ENCODE data around the gene ADAM11. TPM values are rescaled to one million over a fixed set of nuclear protein-coding genes. Genes with fewer than 3 reads are reported as not detected.
"Not testable (repeated sequence)": the region's sequence is repeated elsewhere in the genome, so short reads cannot be mapped to it uniquely, and the experiment has no call there.

Gene ADAM11
- total RNA-seq, 1 experiment from 2014 or later, result 0.46 TPM

GRCh38 chr17:44754276-44754675 lies 4.5 kb upstream of the ADAM11 start:
- intact Hi-C loops (cut with micrococcal nuclease; ENCODE audit: unreplicated experiment), result no loop called here
- H2AFZ ChIP-seq, result no peak overlapping the region
- H3K27ac ChIP-seq, result no peak overlapping the region
- no peak for DNase-seq
- H3K4me1 ChIP-seq (replicated peaks; ENCODE audit: insufficient read depth), result no peaks in the 10 kb centered on the region
- H3K4me3 ChIP-seq, result no peak overlapping the region
- ChIA-PET CTCF (no interaction called here), POLR2A (ENCODE audit: unreplicated experiment) (interaction anchor here (0.7 kb wide), 1 partner anchor 336 kb away, joined by 32 read pairs; no protein-coding TSS in a partner anchor)
- TF ChIP-seq EZH2 (IDR thresholded peaks at IDR 0.05; ENCODE audit: low read depth) (no peak), CTCF (conservative IDR thresholded peaks at IDR 0.05) (no peak)
- no TSS peak for BruUV-seq (replicated peaks)
- H3K4me2 ChIP-seq, result no peak overlapping the region
- H3K36me3 ChIP-seq (ENCODE audit: low read depth), result no peaks in the 10 kb centered on the region
- no peaks in the 10 kb centered on the region for H3K9me3 ChIP-seq (ENCODE audit: insufficient read depth, low read depth)
- no peaks in the 10 kb centered on the region for H3K79me2 ChIP-seq (ENCODE audit: low read depth)
- H3K9me2 ChIP-seq (ENCODE audit: insufficient read depth), result no peaks in the 10 kb centered on the region
- H3K27me3 ChIP-seq (ENCODE audit: insufficient read depth, low read depth), result peaks cover 17% of the 10 kb centered on the region
- no peaks in the 10 kb centered on the region for H4K20me1 ChIP-seq (ENCODE audit: insufficient read depth)
- no peaks in the 10 kb centered on the region for H3F3A ChIP-seq (ENCODE audit: insufficient read depth, low read depth)

GRCh38 chr17:44755180-44755579 lies 3.6 kb upstream of the ADAM11 start:
- H2AFZ ChIP-seq; DNase-seq; H3K9me2 ChIP-seq (ENCODE audit: insufficient read depth); H4K20me1 ChIP-seq (ENCODE audit: insufficient read depth); H3K27ac ChIP-seq; H3F3A ChIP-seq (ENCODE audit: insufficient read depth, low read depth); H3K4me2 ChIP-seq; BruUV-seq (replicated peaks); H3K9me3 ChIP-seq (ENCODE audit: insufficient read depth, low read depth); H3K4me3 ChIP-seq; H3K4me1 ChIP-seq (replicated peaks; ENCODE audit: insufficient read depth); H3K36me3 ChIP-seq (ENCODE audit: low read depth); H3K79me2 ChIP-seq (ENCODE audit: low read depth); intact Hi-C loops (cut with micrococcal nuclease; ENCODE audit: unreplicated experiment): not testable (repeated sequence)
- POLR2A ChIA-PET (ENCODE audit: unreplicated experiment), result interaction anchor here (0.7 kb wide), 1 partner anchor 337 kb away, joined by 32 read pairs; no protein-coding TSS in a partner anchor
- H3K27me3 ChIP-seq (ENCODE audit: insufficient read depth, low read depth), result peaks cover 26% of the 10 kb centered on the region
- CTCF ChIA-PET, result interaction anchor here (0.6 kb wide), 1 partner anchor 83 kb away, joined by 8 read pairs; no protein-coding TSS in a partner anchor

- Histone ChIP-seq H3F3A (ENCODE audit: insufficient read depth, low read depth) (no peaks in the 10 kb centered on the region), H3K27ac (no peak overlapping the region), H4K20me1 (ENCODE audit: insufficient read depth) (no peaks in the 10 kb centered on the region), H3K79me2 (ENCODE audit: low read depth) (no peaks in the 10 kb centered on the region), H2AFZ (no peak overlapping the region), H3K4me2 (no peak overlapping the region), H3K4me1 (replicated peaks; ENCODE audit: insufficient read depth) (no peaks in the 10 kb centered on the region), H3K4me3 (no peak overlapping the region), H3K9me2 (ENCODE audit: insufficient read depth) (no peaks in the 10 kb centered on the region), H3K9me3 (ENCODE audit: insufficient read depth, low read depth) (no peaks in the 10 kb centered on the region), H3K27me3 (ENCODE audit: insufficient read depth, low read depth) (peaks cover 28% of the 10 kb centered on the region), H3K36me3 (ENCODE audit: low read depth) (no peaks in the 10 kb centered on the region)
- BruUV-seq (replicated peaks), result no TSS peak
- intact Hi-C loops (cut with micrococcal nuclease; ENCODE audit: unreplicated experiment), result no loop called here
- ChIA-PET POLR2A (ENCODE audit: unreplicated experiment) (interaction anchor here (0.6 kb wide), 1 partner anchor 70 kb away, joined by 5 read pairs; no protein-coding TSS in a partner anchor), CTCF (interaction anchor here (0.7 kb wide), 1 partner anchor 412 kb away, joined by 5 read pairs; no protein-coding TSS in a partner anchor)
- no peak for DNase-seq
- TF ChIP-seq CTCF (conservative IDR thresholded peaks at IDR 0.05) (no peak), EZH2 (IDR thresholded peaks at IDR 0.05; ENCODE audit: low read depth) (no peak)
Measured at GRCh38 chr17:44757045-44757917, 1.5 kb upstream of the ADAM11 start.

All from PC-9 (cell line).